Measurements from ENCODE around the gene TRIM27. TPM values are rescaled to one million over a fixed set of nuclear protein-coding genes. Genes with fewer than 3 reads are reported as not detected.
"Not testable (repeated sequence)": the region's sequence is repeated elsewhere in the genome, so short reads cannot be mapped to it uniquely, and the experiment has no call there.

TRIM27 gene
- total RNA-seq, 1 donor from 2014 or later: 17.8 TPM

- H3K36me3 ChIP-seq: no peaks in the 10 kb centered on the region
- no peaks in the 10 kb centered on the region for H3K4me1 ChIP-seq
- peaks cover under 1% of the 10 kb centered on the region for H3K9me3 ChIP-seq (replicated peaks)
- no peak for DNase-seq
- H3K27ac ChIP-seq (replicated peaks): no peak overlapping the region
- TF ChIP-seq CTCF (IDR thresholded peaks at IDR 0.05; ENCODE audit: borderline replicate concordance): no peak
- peaks cover 51% of the 10 kb centered on the region for H3K27me3 ChIP-seq (ENCODE audit: low read depth)
- H3K4me3 ChIP-seq: no peak overlapping the region
- intact Hi-C loops (cut with micrococcal nuclease): no loop called here
These were observed 37.2 kb upstream of the TRIM27 start for GRCh38 chr6:28960846-28961500.

GRCh38 chr6:28958561-28959243 lies 34.9 kb upstream of the TRIM27 start:
- DNase-seq; intact Hi-C loops (cut with micrococcal nuclease): not testable (repeated sequence)
- H3K27me3 ChIP-seq (ENCODE audit: low read depth): peaks cover 48% of the 10 kb centered on the region

DNA sequence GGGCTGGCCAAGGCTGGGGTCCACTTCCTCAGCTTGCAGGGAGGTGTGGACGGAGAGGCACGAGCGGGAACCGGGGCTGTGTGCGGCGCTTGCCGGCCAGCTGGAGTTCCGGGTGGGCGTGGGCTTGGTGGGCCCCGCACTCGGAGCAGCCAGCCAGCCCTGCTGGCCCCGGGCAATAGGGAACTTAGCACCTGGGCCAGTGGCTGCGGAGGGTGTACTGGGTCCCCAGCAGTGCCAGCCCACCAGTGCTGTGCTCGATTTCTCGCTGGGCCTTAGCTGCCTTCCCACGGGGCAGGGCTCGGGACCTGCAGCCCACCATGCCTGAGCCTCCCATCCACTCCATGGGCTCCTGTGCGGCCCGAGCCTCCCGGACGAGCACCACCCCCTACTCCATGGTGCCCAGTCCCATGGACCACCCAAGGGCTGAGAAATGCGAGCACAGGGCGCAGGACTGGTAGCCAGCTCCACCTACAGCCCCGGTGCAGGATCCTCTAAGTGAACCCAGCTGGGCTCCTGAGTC lies 34.1 kb upstream of the TRIM27 start:
- H3K9me3 ChIP-seq (replicated peaks); H3K4me1 ChIP-seq; H3K4me3 ChIP-seq; intact Hi-C loops (cut with micrococcal nuclease); DNase-seq; H3K36me3 ChIP-seq; H3K27ac ChIP-seq (replicated peaks): not testable (repeated sequence)
- peaks cover 48% of the 10 kb centered on the region for H3K27me3 ChIP-seq (ENCODE audit: low read depth)

More at GRCh38 chr6:28958561-28959243, 34.9 kb upstream of the TRIM27 start:
- H3K36me3 ChIP-seq; H3K4me3 ChIP-seq; H3K27ac ChIP-seq (replicated peaks); H3K4me1 ChIP-seq; H3K9me3 ChIP-seq (replicated peaks): not testable (repeated sequence)

GRCh38 chr6:28956331-28956730 lies 32.5 kb upstream of the TRIM27 start:
- DNase-seq: no peak
- Histone ChIP-seq H3K27me3 (ENCODE audit: low read depth) (peaks cover 47% of the 10 kb centered on the region), H3K9me3 (replicated peaks) (no peaks in the 10 kb centered on the region), H3K36me3 (no peaks in the 10 kb centered on the region), H3K4me1 (peaks cover 8% of the 10 kb centered on the region), H3K4me3 (no peak overlapping the region), H3K27ac (replicated peaks) (no peak overlapping the region)
- intact Hi-C loops (cut with micrococcal nuclease): no loop called here
- no peak for TF ChIP-seq CTCF (IDR thresholded peaks at IDR 0.05; ENCODE audit: borderline replicate concordance)

DNA sequence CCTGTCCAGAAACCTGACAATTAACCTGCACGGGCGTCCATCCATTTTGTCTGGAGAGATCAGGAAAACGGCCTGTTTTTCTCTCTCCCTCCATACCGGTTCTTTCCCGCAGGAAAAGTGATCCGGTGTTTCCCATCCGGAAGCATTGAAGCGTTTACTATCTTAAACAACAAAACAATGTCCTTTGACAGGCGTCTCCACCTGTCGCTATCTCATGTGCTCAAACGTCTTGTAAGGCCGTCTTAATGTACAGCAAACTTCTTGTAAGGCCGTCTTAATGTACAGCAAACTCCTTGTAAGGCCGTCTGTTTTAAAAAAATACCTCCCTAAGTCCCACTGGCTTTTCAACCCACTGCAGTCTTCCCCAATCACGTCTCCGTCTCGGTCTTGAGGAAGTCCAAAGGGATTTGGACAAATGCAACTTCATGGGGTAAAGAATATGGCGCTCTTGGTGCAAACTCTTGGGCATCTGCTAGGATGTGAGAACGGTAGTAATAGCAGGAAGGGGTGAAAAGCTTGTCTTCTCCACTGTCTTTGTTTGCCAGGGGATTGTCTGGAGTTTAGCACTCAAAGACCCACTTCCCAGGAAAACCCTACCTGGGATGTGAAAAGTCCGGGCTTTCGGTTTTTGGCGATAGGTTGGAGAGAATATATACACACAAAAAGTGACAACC lies 29.9 kb upstream of the TRIM27 start:
- Histone ChIP-seq H3K27ac (replicated peaks) (no peak overlapping the region), H3K4me3 (peak overlapping the region; percentile 55), H3K4me1 (peaks cover 8% of the 10 kb centered on the region), H3K9me3 (replicated peaks) (no peaks in the 10 kb centered on the region), H3K36me3 (no peaks in the 10 kb centered on the region), H3K27me3 (ENCODE audit: low read depth) (peaks cover 26% of the 10 kb centered on the region)
- intact Hi-C loops (cut with micrococcal nuclease): no loop called here
- no peak for TF ChIP-seq CTCF (IDR thresholded peaks at IDR 0.05; ENCODE audit: borderline replicate concordance)
- DNase-seq: no peak

- peaks cover 26% of the 10 kb centered on the region for H3K27me3 ChIP-seq (ENCODE audit: low read depth)
- DNase-seq: no peak
- H3K9me3 ChIP-seq (replicated peaks): no peaks in the 10 kb centered on the region
- H3K27ac ChIP-seq (replicated peaks): no peak overlapping the region
- intact Hi-C loops (cut with micrococcal nuclease): no loop called here
- no peak for TF ChIP-seq CTCF (IDR thresholded peaks at IDR 0.05; ENCODE audit: borderline replicate concordance)
- peak overlapping the region; percentile 55 for H3K4me3 ChIP-seq
- no peaks in the 10 kb centered on the region for H3K36me3 ChIP-seq
- peaks cover 8% of the 10 kb centered on the region for H3K4me1 ChIP-seq
These were observed 29.3 kb upstream of the TRIM27 start for GRCh38 chr6:28953039-28953584.

DNA sequence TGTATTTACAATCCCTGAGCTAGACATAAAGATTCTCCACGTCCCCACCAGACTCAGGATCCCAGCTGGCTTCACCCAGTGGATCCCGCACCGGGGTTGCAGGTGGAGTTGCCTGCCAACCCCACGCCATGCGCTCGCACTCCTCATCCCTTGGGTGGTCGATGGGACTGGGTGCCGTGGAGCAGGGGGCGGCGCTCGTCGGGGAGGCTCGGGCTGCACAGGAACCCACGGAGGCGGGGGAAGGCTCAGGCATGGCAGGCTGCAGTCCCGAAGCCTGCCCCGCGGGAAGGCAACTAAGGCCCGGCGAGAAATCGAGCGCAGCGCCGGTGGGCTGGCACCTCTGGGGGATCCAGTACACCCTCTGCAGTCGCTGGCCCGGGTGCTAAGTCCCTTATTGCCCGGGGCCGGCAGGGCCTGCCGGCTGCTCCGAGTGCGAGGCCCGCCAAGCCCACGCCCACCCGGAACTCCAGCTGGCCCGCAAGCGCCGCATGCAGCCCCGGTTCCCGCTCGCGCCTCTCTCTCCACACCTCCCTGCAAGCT lies 25.9 kb upstream of the TRIM27 start:
- H3K4me3 ChIP-seq; intact Hi-C loops (cut with micrococcal nuclease); DNase-seq: not testable (repeated sequence)

More for the DNA sequence above, 25.9 kb upstream of the TRIM27 start:
- not testable (repeated sequence) for H3K9me3 ChIP-seq (replicated peaks); H3K36me3 ChIP-seq; H3K4me1 ChIP-seq; H3K27ac ChIP-seq (replicated peaks); H3K27me3 ChIP-seq (ENCODE audit: low read depth)
